Measurements from ENCODE around the gene PAM16.

Gene PAM16

DNA sequence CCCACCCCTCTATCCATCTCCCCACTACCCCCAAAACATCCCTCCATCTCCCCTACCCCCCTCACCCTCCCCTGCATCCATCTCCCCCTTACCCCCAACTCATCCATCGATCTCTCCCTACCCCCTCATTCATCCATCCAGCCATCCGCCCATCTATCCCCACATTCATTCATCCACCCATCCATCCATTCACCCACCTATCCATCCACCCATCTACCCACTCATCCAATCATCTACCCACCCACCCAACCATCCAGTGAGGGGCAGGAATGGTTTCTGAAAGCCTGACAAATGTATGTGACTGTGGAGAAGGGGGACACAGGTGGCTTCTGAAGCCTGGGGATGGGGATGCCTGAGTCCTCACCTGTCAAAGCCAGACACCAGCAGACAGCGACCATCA is 8.8 kb upstream of the PAM16 start:
- no peak overlapping the region for H2BK120ac ChIP-seq (ENCODE audit: low read depth, low read length)

GRCh38 chr16:4358831-4359561 is 7.9 kb upstream of the PAM16 start:
- Histone ChIP-seq H2AK5ac (ENCODE audit: low read length) (no peak overlapping the region), H3K79me2 (ENCODE audit: control insufficient read depth, insufficient read depth, low read length) (no peaks in the 10 kb centered on the region), H3K4me2 (ENCODE audit: low read length) (no peak overlapping the region), H3K56ac (ENCODE audit: low read length) (peak overlapping the region; percentile 34), H2BK15ac (replicated peaks; ENCODE audit: low read depth) (no peak overlapping the region), H3K9ac (ENCODE audit: low read length) (no peak overlapping the region), H3K27me3 (ENCODE audit: insufficient read depth, low read length, poor library complexity) (no peaks in the 10 kb centered on the region), H3K4me3 (ENCODE audit: low read length) (no peak overlapping the region), H3K4ac (ENCODE audit: low read depth, low read length) (no peak overlapping the region), H2BK120ac (ENCODE audit: low read depth, low read length) (no peak overlapping the region), H4K5ac (ENCODE audit: low read length) (no peak overlapping the region), H3K36me3 (ENCODE audit: control insufficient read depth, insufficient read depth, low read length) (no peaks in the 10 kb centered on the region), H4K8ac (ENCODE audit: low read depth, low read length) (no peak overlapping the region), H3K18ac (ENCODE audit: low read length) (no peak overlapping the region), H3K23ac (ENCODE audit: low read length) (no peak overlapping the region), H3K27ac (ENCODE audit: low read depth, low read length) (no peak overlapping the region), H3K79me1 (ENCODE audit: low read length) (no peaks in the 10 kb centered on the region), H2BK5ac (ENCODE audit: low read length) (no peak overlapping the region), H3K4me1 (ENCODE audit: control insufficient read depth, low read depth, low read length) (no peaks in the 10 kb centered on the region)
- DNase-seq: peak; percentile 64
- WGBS (ENCODE audit: extremely low coverage, insufficient coverage, low lambda C conversion rate): no CpG with 5 or more reads among the region's 19 CpGs

More for the DNA sequence above, 8.8 kb upstream of the PAM16 start:
- Histone ChIP-seq H3K27me3 (ENCODE audit: insufficient read depth, low read length, poor library complexity) (no peaks in the 10 kb centered on the region), H3K79me2 (ENCODE audit: control insufficient read depth, insufficient read depth, low read length) (no peaks in the 10 kb centered on the region), H4K5ac (ENCODE audit: low read length) (no peak overlapping the region), H3K79me1 (ENCODE audit: low read length) (no peaks in the 10 kb centered on the region), H3K9ac (ENCODE audit: low read length) (no peak overlapping the region), H3K4me1 (ENCODE audit: control insufficient read depth, low read depth, low read length) (no peaks in the 10 kb centered on the region), H3K18ac (ENCODE audit: low read length) (no peak overlapping the region), H2BK5ac (ENCODE audit: low read length) (no peak overlapping the region), H2BK15ac (replicated peaks; ENCODE audit: low read depth) (no peak overlapping the region), H3K23ac (ENCODE audit: low read length) (no peak overlapping the region), H3K4me2 (ENCODE audit: low read length) (no peak overlapping the region), H4K8ac (ENCODE audit: low read depth, low read length) (no peak overlapping the region), H3K36me3 (ENCODE audit: control insufficient read depth, insufficient read depth, low read length) (no peaks in the 10 kb centered on the region), H3K56ac (ENCODE audit: low read length) (no peak overlapping the region), H3K4me3 (ENCODE audit: low read length) (no peak overlapping the region), H2AK5ac (ENCODE audit: low read length) (no peak overlapping the region), H3K27ac (ENCODE audit: low read depth, low read length) (no peak overlapping the region), H3K4ac (ENCODE audit: low read depth, low read length) (no peak overlapping the region)
- WGBS (ENCODE audit: extremely low coverage, insufficient coverage, low lambda C conversion rate): 100% methylated on average over 2 of the region's 3 CpGs
- no peak for DNase-seq

GRCh38 chr16:4358236-4358635 is 7.1 kb upstream of the PAM16 start:
- no peak overlapping the region for H3K18ac ChIP-seq (ENCODE audit: low read length)
- H3K9ac ChIP-seq (ENCODE audit: low read length): no peak overlapping the region
- no peak for DNase-seq
- no peak overlapping the region for H2BK15ac ChIP-seq (replicated peaks; ENCODE audit: low read depth)
- no peak overlapping the region for H3K4me2 ChIP-seq (ENCODE audit: low read length)
- H3K4ac ChIP-seq (ENCODE audit: low read depth, low read length): no peak overlapping the region
- WGBS (ENCODE audit: extremely low coverage, insufficient coverage, low lambda C conversion rate): no CpG with 5 or more reads among the region's 19 CpGs
- no peak overlapping the region for H4K8ac ChIP-seq (ENCODE audit: low read depth, low read length)
- H3K23ac ChIP-seq (ENCODE audit: low read length): no peak overlapping the region
- H2AK5ac ChIP-seq (ENCODE audit: low read length): no peak overlapping the region
- no peak overlapping the region for H2BK5ac ChIP-seq (ENCODE audit: low read length)
- H2BK120ac ChIP-seq (ENCODE audit: low read depth, low read length): no peak overlapping the region
- no peaks in the 10 kb centered on the region for H3K27me3 ChIP-seq (ENCODE audit: insufficient read depth, low read length, poor library complexity)
- no peak overlapping the region for H4K5ac ChIP-seq (ENCODE audit: low read length)
- H3K56ac ChIP-seq (ENCODE audit: low read length): no peak overlapping the region
- no peaks in the 10 kb centered on the region for H3K79me2 ChIP-seq (ENCODE audit: control insufficient read depth, insufficient read depth, low read length)
- no peaks in the 10 kb centered on the region for H3K4me1 ChIP-seq (ENCODE audit: control insufficient read depth, low read depth, low read length)
- no peak overlapping the region for H3K4me3 ChIP-seq (ENCODE audit: low read length)
- H3K79me1 ChIP-seq (ENCODE audit: low read length): no peaks in the 10 kb centered on the region
- no peak overlapping the region for H3K27ac ChIP-seq (ENCODE audit: low read depth, low read length)
- H3K36me3 ChIP-seq (ENCODE audit: control insufficient read depth, insufficient read depth, low read length): no peaks in the 10 kb centered on the region

GRCh38 chr16:4356820-4357219 is 5.7 kb upstream of the PAM16 start:
- Histone ChIP-seq H3K23ac (ENCODE audit: low read length) (no peak overlapping the region), H2BK120ac (ENCODE audit: low read depth, low read length) (no peak overlapping the region), H3K79me1 (ENCODE audit: low read length) (no peaks in the 10 kb centered on the region), H3K36me3 (ENCODE audit: control insufficient read depth, insufficient read depth, low read length) (no peaks in the 10 kb centered on the region), H3K4me1 (ENCODE audit: control insufficient read depth, low read depth, low read length) (no peaks in the 10 kb centered on the region), H2BK15ac (replicated peaks; ENCODE audit: low read depth) (no peak overlapping the region), H3K27me3 (ENCODE audit: insufficient read depth, low read length, poor library complexity) (no peaks in the 10 kb centered on the region), H3K4me2 (ENCODE audit: low read length) (no peak overlapping the region), H3K9ac (ENCODE audit: low read length) (no peak overlapping the region), H2AK5ac (ENCODE audit: low read length) (no peak overlapping the region), H3K56ac (ENCODE audit: low read length) (no peak overlapping the region), H3K4ac (ENCODE audit: low read depth, low read length) (no peak overlapping the region), H3K4me3 (ENCODE audit: low read length) (no peak overlapping the region), H3K18ac (ENCODE audit: low read length) (no peak overlapping the region), H4K5ac (ENCODE audit: low read length) (no peak overlapping the region), H3K27ac (ENCODE audit: low read depth, low read length) (no peak overlapping the region), H3K79me2 (ENCODE audit: control insufficient read depth, insufficient read depth, low read length) (no peaks in the 10 kb centered on the region), H2BK5ac (ENCODE audit: low read length) (no peak overlapping the region), H4K8ac (ENCODE audit: low read depth, low read length) (no peak overlapping the region)
- no CpG with 5 or more reads among the region's 7 CpGs for WGBS (ENCODE audit: extremely low coverage, insufficient coverage, low lambda C conversion rate)
- no peak for DNase-seq

GRCh38 chr16:4354512-4355409 is 3.6 kb upstream of the PAM16 start:
- WGBS (ENCODE audit: extremely low coverage, insufficient coverage, low lambda C conversion rate): no CpG with 5 or more reads among the region's 20 CpGs
- no peak overlapping the region for H2BK5ac ChIP-seq (ENCODE audit: low read length)
- no peaks in the 10 kb centered on the region for H3K4me1 ChIP-seq (ENCODE audit: control insufficient read depth, low read depth, low read length)

More at GRCh38 chr16:4354512-4355409, 3.6 kb upstream of the PAM16 start:
- Histone ChIP-seq H3K79me2 (ENCODE audit: control insufficient read depth, insufficient read depth, low read length) (peaks cover 10% of the 10 kb centered on the region), H4K5ac (ENCODE audit: low read length) (no peak overlapping the region), H3K4ac (ENCODE audit: low read depth, low read length) (no peak overlapping the region), H3K27me3 (ENCODE audit: insufficient read depth, low read length, poor library complexity) (no peaks in the 10 kb centered on the region), H3K9ac (ENCODE audit: low read length) (no peak overlapping the region), H3K56ac (ENCODE audit: low read length) (no peak overlapping the region), H3K18ac (ENCODE audit: low read length) (no peak overlapping the region), H3K79me1 (ENCODE audit: low read length) (peaks cover 2% of the 10 kb centered on the region), H3K27ac (ENCODE audit: low read depth, low read length) (no peak overlapping the region), H4K8ac (ENCODE audit: low read depth, low read length) (no peak overlapping the region), H2BK15ac (replicated peaks; ENCODE audit: low read depth) (no peak overlapping the region), H3K4me3 (ENCODE audit: low read length) (no peak overlapping the region), H3K23ac (ENCODE audit: low read length) (no peak overlapping the region), H2BK120ac (ENCODE audit: low read depth, low read length) (no peak overlapping the region), H2AK5ac (ENCODE audit: low read length) (no peak overlapping the region), H3K36me3 (ENCODE audit: control insufficient read depth, insufficient read depth, low read length) (no peaks in the 10 kb centered on the region), H3K4me2 (ENCODE audit: low read length) (no peak overlapping the region)
- no peak for DNase-seq

Measured in mesendoderm (in vitro differentiated cells).